IMR-90 (cell line): ENCODE measurements around the gene ITIH5. TPM values are rescaled to one million over a fixed set of nuclear protein-coding genes. Genes with fewer than 3 reads are reported as not detected.
A peak's percentile ranks its signal among the peaks of the same experiment; 100 is the strongest.

Experiments used
- ATAC-seq: fragments of 200-7000 bp; cut with Tn5 transposase; 2 replicates; pipeline ENCODE4 v1.9.1; 2020; ENCODE audit warnings: low read depth, mild to moderate bottlenecking, moderate library complexity
- BruUV-seq: library from RNA; stranded (reverse); fragments of 400-500 nt; replicated peaks from 2 replicates; lab custom pipeline; 2021; lab: Mats Ljungman, UMichigan
- CTCF ChIA-PET: fragments of 300-600 bp; formaldehyde crosslinking; extraction: SDS; loops from one replicate; lab custom pipeline; 2021; ENCODE audit warnings: antibody characterized with exemption; lab: Yijun Ruan, JAX
- POLR2A ChIA-PET: fragments of 300-600 bp; sonication (Branson Sonifier 250); formaldehyde crosslinking; loops from one replicate; lab custom pipeline; 2022; ENCODE audit warnings: antibody characterized with exemption; ENCODE audit not compliant: unreplicated experiment; lab: Charles Lee
- DNase-seq: peaks from one replicate; pipeline ENCODE4 v3.0.0; 2013
- H2AFZ ChIP-seq: replicated peaks from 2 replicates; pipeline ENCODE3; 2013; ENCODE audit warnings: low read length, mild to moderate bottlenecking; ENCODE audit not compliant: poor library complexity
- H2AK5ac ChIP-seq: 2 replicates; pipeline ENCODE4 v1.6.1; 2013; ENCODE audit warnings: low read depth, low read length, inconsistent platforms
- H2AK9ac ChIP-seq: replicated peaks from 2 replicates; pipeline ENCODE3; 2013; ENCODE audit warnings: mild to moderate bottlenecking, low read depth, low read length, moderate library complexity; ENCODE audit not compliant: poor library complexity
- H2BK120ac ChIP-seq: 2 replicates; pipeline ENCODE4 v1.6.1; 2013; ENCODE audit warnings: low read depth, low read length, inconsistent platforms
- H2BK15ac ChIP-seq: 3 replicates; pipeline ENCODE4 v1.6.1; 2013; ENCODE audit warnings: low read depth, low read length, inconsistent platforms
- H2BK20ac ChIP-seq: 2 replicates; pipeline ENCODE4 v1.6.1; 2013; ENCODE audit warnings: low read depth, mild to moderate bottlenecking, inconsistent platforms, low read length, moderate library complexity
- H2BK5ac ChIP-seq: 2 replicates; pipeline ENCODE4 v1.6.1; 2013; ENCODE audit warnings: mild to moderate bottlenecking, low read depth, low read length, inconsistent platforms; ENCODE audit not compliant: poor library complexity, severe bottlenecking
- H3K14ac ChIP-seq: replicated peaks from 2 replicates; pipeline ENCODE4 v1.6.1; 2013; ENCODE audit warnings: low read depth, low read length, inconsistent platforms
- H3K18ac ChIP-seq: 2 replicates; pipeline ENCODE4 v1.6.1; 2013; ENCODE audit warnings: low read depth, low read length, control low read depth
- H3K23ac ChIP-seq: 2 replicates; pipeline ENCODE4 v1.6.1; 2013; ENCODE audit warnings: low read depth, low read length, inconsistent platforms
- H3K27ac ChIP-seq: 2 replicates; pipeline ENCODE4 v1.5.1; 2013; ENCODE audit warnings: mild to moderate bottlenecking, control low read depth, low read length; ENCODE audit not compliant: insufficient read depth
- H3K27me3 ChIP-seq: 2 replicates; pipeline ENCODE4 v1.6.1; 2013; ENCODE audit warnings: low read length; ENCODE audit not compliant: control insufficient read depth, insufficient read depth
- H3K36me3 ChIP-seq: 2 replicates; pipeline ENCODE4 v1.6.1; 2013; ENCODE audit warnings: low read length, mixed read lengths; ENCODE audit not compliant: control insufficient read depth, insufficient read depth
- H3K4ac ChIP-seq: 2 replicates; pipeline ENCODE4 v1.6.1; 2013; ENCODE audit warnings: low read depth, low read length, inconsistent platforms
- H3K4me1 ChIP-seq: 2 replicates; pipeline ENCODE4 v1.6.1; 2013; ENCODE audit warnings: low read length, mixed read lengths; ENCODE audit not compliant: control insufficient read depth, insufficient read depth
- H3K4me2 ChIP-seq: 2 replicates; pipeline ENCODE4 v1.6.1; 2013; ENCODE audit warnings: low read depth, mild to moderate bottlenecking, control low read depth, low read length, moderate library complexity
- H3K4me3 ChIP-seq: 2 replicates; pipeline ENCODE4 v1.5.1; 2013; ENCODE audit warnings: low read depth, mild to moderate bottlenecking, control low read depth, low read length, moderate library complexity; ENCODE audit not compliant: insufficient read depth
- H3K56ac ChIP-seq: 2 replicates; pipeline ENCODE4 v1.6.1; 2013; ENCODE audit warnings: low read length, inconsistent platforms; ENCODE audit not compliant: insufficient read depth; ENCODE audit errors: extremely low read depth
- H3K79me1 ChIP-seq, 2 experiments: 2 replicates each; pipeline ENCODE4 v1.6.1; 2013; ENCODE audit warnings: low read length in 2 of 2, inconsistent platforms in 1 of 2, low read depth in 1 of 2
- H3K9ac ChIP-seq: 2 replicates; pipeline ENCODE4 v1.6.1; 2013; ENCODE audit warnings: low read depth, low read length, control low read depth
- H3K9me1 ChIP-seq: 2 replicates; pipeline ENCODE4 v1.6.1; 2013; ENCODE audit warnings: low read length, inconsistent platforms; ENCODE audit not compliant: insufficient read depth
- H3K9me3 ChIP-seq: 2 replicates; pipeline ENCODE4 v1.6.1; 2013; ENCODE audit warnings: low read length; ENCODE audit not compliant: control insufficient read depth, insufficient read depth
- H4K20me1 ChIP-seq: 2 replicates; pipeline ENCODE4 v1.6.1; 2013; ENCODE audit warnings: low read length, inconsistent platforms; ENCODE audit not compliant: insufficient read depth
- H4K5ac ChIP-seq: 2 replicates; pipeline ENCODE4 v1.6.1; 2013; ENCODE audit warnings: mild to moderate bottlenecking, low read depth, low read length, control low read depth
- H4K8ac ChIP-seq, 2 experiments: 2 replicates each; pipeline ENCODE4 v1.6.1; 2013; ENCODE audit warnings: low read depth in 2 of 2, low read length in 2 of 2, control low read depth in 1 of 2, inconsistent platforms in 1 of 2
- H4K91ac ChIP-seq: 2 replicates; pipeline ENCODE4 v1.6.1; 2013; ENCODE audit warnings: low read depth, low read length, inconsistent platforms; ENCODE audit not compliant: insufficient read depth
- BHLHE40 ChIP-seq: fragments of 150-350 bp; IDR thresholded peaks from 2 replicates; pipeline ENCODE4 v1.6.1; 2016; ENCODE audit warnings: mild to moderate bottlenecking, low read depth, low read length
- CHD1 ChIP-seq: IDR thresholded peaks from 2 replicates; pipeline ENCODE4 v1.6.1; 2012; ENCODE audit warnings: low read depth, low read length, improper control_type of control experiment
- FOS ChIP-seq: fragments of 150-350 bp; IDR thresholded peaks from 2 replicates; pipeline ENCODE4 v1.6.1; 2016; ENCODE audit warnings: low read depth, low read length
- MAFK ChIP-seq: IDR thresholded peaks from 2 replicates; pipeline ENCODE4 v1.6.1; 2012; ENCODE audit warnings: low read depth, low read length, improper control_type of control experiment
- MAZ ChIP-seq: IDR thresholded peaks from 2 replicates; pipeline ENCODE4 v1.6.1; 2012; ENCODE audit warnings: low read depth, mild to moderate bottlenecking, low read length, improper control_type of control experiment, moderate library complexity, borderline replicate concordance
- MXI1 ChIP-seq: IDR thresholded peaks from 2 replicates; pipeline ENCODE4 v1.6.1; 2012; ENCODE audit warnings: low read depth, mild to moderate bottlenecking, low read length, moderate library complexity, borderline replicate concordance
- RCOR1 ChIP-seq: IDR thresholded peaks from 2 replicates; pipeline ENCODE4 v1.6.1; 2012; ENCODE audit warnings: mild to moderate bottlenecking, low read length, improper control_type of control experiment; ENCODE audit not compliant: insufficient replicate concordance
- WGBS, 2 experiments: methylation state at CpG; one replicate each; pipeline versions ENCODE4 v1.1.5 to v1.1.7; 2013; ENCODE audit warnings: missing lambda C conversion rate in 2 of 2; ENCODE audit not compliant: insufficient read length in 1 of 2; ENCODE audit errors: extremely low coverage in 2 of 2; 5-methylcytosine and 5-hydroxymethylcytosine counted together
- dilution Hi-C: fragments of 300-500 bp; cut with HindIII; formaldehyde crosslinking; loops from one replicate; pipeline ENCODE4 v1.14.3; 2018; ENCODE audit warnings: low sequenced_read_pairs; ENCODE audit not compliant: unreplicated experiment
- in situ Hi-C: fragments of 300-500 bp; cut with MboI; formaldehyde crosslinking; loops from 3 replicates; pipeline ENCODE4 v1.14.3; 2019; ENCODE audit warnings: low sequenced_read_pairs, inconsistent platforms, mixed read lengths
- intact Hi-C: fragments of 100-400 bp; cut with micrococcal nuclease; formaldehyde crosslinking; loops from 2 replicates; pipeline ENCODE4 v1.10.0; 2022
- polyA plus RNA-seq, 3 experiments: library from polyadenylated mRNA; depleted of rRNA; stranded (reverse); fragments of >200 nt; gene quantifications; 2 replicates each; pipeline ENCODE4 v1.2.3, GENCODE V29; 2012; ENCODE audit warnings: low replicate concordance in 1 of 3
- total RNA-seq: library from RNA; depleted of rRNA; stranded (reverse); fragments of >200 nt; gene quantifications from 2 replicates; pipeline ENCODE4 v1.2.3, GENCODE V29; 2012

The ITIH5 gene
- total and polyA plus RNA-seq, 2 of the 4 experiments (the other 2 are of a cell fraction) = under 0.01 to 0.07 TPM

DNA sequence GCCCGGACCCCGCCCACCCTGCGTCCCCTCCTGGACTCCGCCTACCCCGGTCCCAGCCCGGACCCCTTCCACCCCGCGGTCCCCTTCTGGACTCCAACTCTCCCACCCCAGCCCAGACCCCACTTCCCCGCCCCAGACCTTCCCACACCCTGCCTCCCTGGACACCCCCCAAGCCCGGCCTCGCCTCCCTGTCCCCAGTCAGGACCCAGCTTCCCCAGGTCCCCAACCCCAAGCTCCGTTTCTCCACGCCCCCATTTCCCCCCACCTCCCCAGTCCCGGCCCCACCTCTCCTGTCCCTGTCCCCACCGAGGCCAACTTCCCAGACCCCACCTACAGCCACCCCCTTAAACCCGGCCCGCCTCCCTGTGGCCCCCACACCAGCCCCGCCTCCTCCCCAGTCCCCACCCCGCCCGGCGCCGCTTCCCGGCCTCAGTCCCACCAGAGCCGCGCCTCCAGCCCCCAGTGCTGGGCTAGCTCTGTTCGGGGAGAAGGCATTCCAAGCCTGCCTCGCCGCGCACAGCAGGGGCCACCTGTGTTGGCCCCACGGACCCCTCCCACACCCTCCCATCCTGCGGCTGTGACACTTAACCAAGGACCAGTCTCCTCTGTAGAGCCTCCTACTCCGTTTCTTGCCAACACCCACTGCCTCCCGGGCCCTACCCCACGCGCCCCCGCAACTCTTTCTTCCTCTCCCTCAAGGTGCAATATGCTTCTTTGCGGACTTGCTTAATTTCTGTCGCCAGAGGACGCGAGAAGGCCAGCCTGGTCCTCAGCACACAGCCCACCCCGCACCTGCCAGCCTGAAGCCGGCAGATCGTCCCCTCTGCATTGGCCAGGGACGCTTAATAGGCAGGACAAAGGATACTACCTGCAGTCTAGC is 736 bp upstream of the ITIH5 start:
- WGBS, 2 experiments = 4% methylated on average over 8 of the region's 44 CpGs; no CpG with 5 or more reads in 1 of the 2 experiments

More for the DNA sequence above, 736 bp upstream of the ITIH5 start:
- H3K23ac ChIP-seq = no peak overlapping the region
- H2BK5ac ChIP-seq = no peak overlapping the region
- in situ Hi-C loops = no loop called here
- ATAC-seq (no peak), DNase-seq (no peak)
- no peak overlapping the region for H4K8ac ChIP-seq
- peaks cover 25% of the 10 kb centered on the region for H3K27me3 ChIP-seq
- no peaks in the 10 kb centered on the region; the same call in 1 of the 2 replicates for H3K4me1 ChIP-seq
- no peak overlapping the region for H3K4me3 ChIP-seq
- no peak overlapping the region for H3K9ac ChIP-seq
- H3K9me3 ChIP-seq = no peaks in the 10 kb centered on the region
- no peak overlapping the region for H3K27ac ChIP-seq
- CTCF ChIA-PET = interaction anchor here (0.5 kb wide), 1 partner anchor 140 kb away, joined by 3 read pairs; no protein-coding TSS in a partner anchor
- no peaks in the 10 kb centered on the region for H4K20me1 ChIP-seq
- H3K56ac ChIP-seq = no peak overlapping the region
- TF ChIP-seq MAFK (no peak), MXI1 (no peak), CHD1 (no peak), MAZ (no peak), BHLHE40 (no peak), RCOR1 (no peak), FOS (no peak)
- no peak overlapping the region for H2BK20ac ChIP-seq
- no peak overlapping the region for H2BK120ac ChIP-seq
- H3K14ac ChIP-seq = no peak overlapping the region
- no peak overlapping the region for H4K5ac ChIP-seq
- no peak overlapping the region; the same call in 1 of the 2 replicates for H3K4me2 ChIP-seq
- H4K91ac ChIP-seq = no peak overlapping the region
- H2BK15ac ChIP-seq = no peak overlapping the region
- peak overlapping the region; percentile 55 for H2AK9ac ChIP-seq
- H3K4ac ChIP-seq = no peak overlapping the region
- no peaks in the 10 kb centered on the region for H3K79me1 ChIP-seq
- BruUV-seq = no TSS peak
- intact Hi-C loops = no loop called here
- H3K36me3 ChIP-seq = no peaks in the 10 kb centered on the region
- POLR2A ChIA-PET = no interaction called here
- dilution Hi-C loops = no loop called here
- H3K18ac ChIP-seq = no peak overlapping the region
- no peak overlapping the region for H2AK5ac ChIP-seq
- H2AFZ ChIP-seq = peak overlapping the region; percentile 32
- no peaks in the 10 kb centered on the region for H3K9me1 ChIP-seq
